H1 (cell line): ENCODE results near the gene C2orf76. TPM values are rescaled to one million over a fixed set of nuclear protein-coding genes. Genes with fewer than 3 reads are reported as not detected.

Experiments used
- CTCF ChIA-PET: fragments of 300-600 bp; sonication (Branson Sonifier 250); formaldehyde crosslinking; loops from one replicate; lab custom pipeline; 2021; ENCODE audit not compliant: partially characterized antibody; lab: Charles Lee
- POLR2A ChIA-PET: fragments of 300-600 bp; sonication (Branson Sonifier 250); formaldehyde crosslinking; loops from one replicate; lab custom pipeline; 2021; ENCODE audit warnings: inconsistent platforms; ENCODE audit not compliant: partially characterized antibody; lab: Charles Lee
- DNase-seq, 2 experiments: peaks; one replicate each; pipeline versions ENCODE4 v3.0.0 to v3.0.0-alpha.2; 2010 to 2022; ENCODE audit warnings: low spot score in 2 of 2, low read depth in 1 of 2, mixed read lengths in 1 of 2
- FAIRE-seq: peaks from 2 replicates; lab custom pipeline; 2011; peaks lifted over from hg19 to GRCh38; lab: Jason Lieb, UNC
- H2AFZ ChIP-seq: 2 replicates; pipeline ENCODE4 v1.8.1; 2012; ENCODE audit warnings: low read length, inconsistent platforms
- H2AK5ac ChIP-seq: 2 replicates; pipeline ENCODE4 v1.6.1; 2013; ENCODE audit warnings: low read depth, low read length
- H2BK120ac ChIP-seq: replicated peaks from 2 replicates; pipeline ENCODE3; 2013; ENCODE audit warnings: low read depth, low read length, inconsistent platforms
- H2BK12ac ChIP-seq: 2 replicates; pipeline ENCODE4 v1.6.1; 2013; ENCODE audit warnings: low read depth, low read length
- H2BK15ac ChIP-seq: 2 replicates; pipeline ENCODE4 v1.6.1; 2013; ENCODE audit warnings: low read length
- H2BK20ac ChIP-seq: 2 replicates; pipeline ENCODE4 v1.6.1; 2013; ENCODE audit warnings: low read length
- H2BK5ac ChIP-seq: 2 replicates; pipeline ENCODE4 v1.6.1; 2013; ENCODE audit warnings: low read depth, low read length
- H3K14ac ChIP-seq: 2 replicates; pipeline ENCODE4 v1.6.1; 2013; ENCODE audit warnings: inconsistent platforms; ENCODE audit not compliant: insufficient read length
- H3K18ac ChIP-seq: 2 replicates; pipeline ENCODE4 v1.6.1; 2013; ENCODE audit warnings: low read length; ENCODE audit errors: extremely low read depth
- H3K23ac ChIP-seq: 2 replicates; pipeline ENCODE4 v1.6.1; 2013; ENCODE audit warnings: inconsistent platforms; ENCODE audit not compliant: insufficient read length
- H3K23me2 ChIP-seq: 2 replicates; pipeline ENCODE4 v1.6.1; 2013; ENCODE audit warnings: low read depth, low read length
- H3K27ac ChIP-seq: 2 replicates; pipeline ENCODE4 v1.6.1; 2011; ENCODE audit warnings: low read depth, low read length, inconsistent platforms
- H3K27me3 ChIP-seq, 4 experiments: replicated peaks in 1 of 4; 1 replicate in 1 of 4; 2 replicates in 3 of 4; pipeline versions ENCODE4 v1.6.1 to v1.8.1; 2011 to 2013; ENCODE audit warnings: low read length in 3 of 4, mild to moderate bottlenecking in 3 of 4, inconsistent platforms in 2 of 4, mixed read lengths in 2 of 4, moderate library complexity in 1 of 4; ENCODE audit not compliant: control insufficient read depth in 3 of 4, insufficient read depth in 3 of 4; ENCODE audit errors: extremely low read depth in 1 of 4
- H3K36me3 ChIP-seq, 4 experiments: 2 replicates each; pipeline versions ENCODE4 v1.6.1 to v1.8.1; 2011 to 2013; ENCODE audit warnings: mild to moderate bottlenecking in 4 of 4, low read length in 3 of 4, moderate library complexity in 2 of 4, control low read depth in 1 of 4, inconsistent platforms in 1 of 4; ENCODE audit not compliant: insufficient read depth in 4 of 4, control insufficient read depth in 2 of 4
- H3K4ac ChIP-seq: replicated peaks from 2 replicates; pipeline ENCODE3; 2013; ENCODE audit warnings: low read length, low read depth, mixed read lengths, inconsistent platforms; ENCODE audit not compliant: insufficient read length
- H3K4me1 ChIP-seq, 4 experiments: replicated peaks in 1 of 4; 1 replicate in 1 of 4; 2 replicates in 3 of 4; pipeline versions ENCODE4 v1.6.1 to v1.8.1; 2011 to 2013; ENCODE audit warnings: low read length in 3 of 4, inconsistent platforms in 2 of 4, mixed read lengths in 1 of 4; ENCODE audit not compliant: insufficient read depth in 4 of 4, control insufficient read depth in 3 of 4
- H3K4me2 ChIP-seq, 2 experiments: 2 replicates each; pipeline versions ENCODE4 v1.6.1 to v1.8.1; 2011 to 2013; ENCODE audit warnings: low read depth in 2 of 2, low read length in 2 of 2, control low read depth in 1 of 2, inconsistent platforms in 1 of 2, mild to moderate bottlenecking in 1 of 2; ENCODE audit not compliant: insufficient read depth in 1 of 2
- H3K4me3 ChIP-seq, 4 experiments: fragments of 200-600, 300-600 bp in 1 of 4; sonication (generic), shearing (Covaris generic), sonication (Bioruptor Twin) in 1 of 4; 2 replicates each; pipeline versions ENCODE4 v1.5.1 to v1.8.1; 2011 to 2016; ENCODE audit warnings: low read length in 4 of 4, low read depth in 3 of 4, control low read depth in 2 of 4, inconsistent platforms in 2 of 4, mild to moderate bottlenecking in 2 of 4, mixed read lengths in 1 of 4, moderate library complexity in 1 of 4; ENCODE audit not compliant: insufficient read depth in 2 of 4; ENCODE audit errors: extremely low read depth in 1 of 4
- H3K56ac ChIP-seq: replicated peaks from 2 replicates; pipeline ENCODE3; 2013; ENCODE audit warnings: low read depth, mild to moderate bottlenecking, mixed read lengths, low read length, inconsistent platforms; ENCODE audit not compliant: insufficient read length
- H3K79me1 ChIP-seq: 2 replicates; pipeline ENCODE4 v1.6.1; 2013; ENCODE audit warnings: low read depth, low read length, control low read depth
- H3K79me2 ChIP-seq, 2 experiments: 2 replicates each; pipeline versions ENCODE4 v1.6.1 to v1.8.1; 2012 to 2013; ENCODE audit warnings: low read length in 2 of 2, mild to moderate bottlenecking in 2 of 2, inconsistent platforms in 1 of 2; ENCODE audit not compliant: insufficient read depth in 2 of 2, control insufficient read depth in 1 of 2
- H3K9ac ChIP-seq, 4 experiments: replicated peaks in 1 of 4; 1 replicate in 1 of 4; 2 replicates in 3 of 4; pipeline versions ENCODE4 v1.6.1 to v1.8.1; 2011 to 2013; ENCODE audit warnings: low read depth in 3 of 4, low read length in 3 of 4, control low read depth in 2 of 4, mild to moderate bottlenecking in 2 of 4, moderate library complexity in 2 of 4, inconsistent platforms in 1 of 4; ENCODE audit errors: extremely low read depth in 1 of 4
- H3K9me3 ChIP-seq, 2 experiments: 2 replicates each; pipeline versions ENCODE4 v1.6.1 to v1.8.1; 2012 to 2013; ENCODE audit warnings: mild to moderate bottlenecking in 2 of 2, moderate library complexity in 2 of 2, control low read depth in 1 of 2, inconsistent platforms in 1 of 2, low read depth in 1 of 2, low read length in 1 of 2, mixed read lengths in 1 of 2; ENCODE audit not compliant: insufficient read depth in 2 of 2
- H4K20me1 ChIP-seq, 2 experiments: replicated peaks in 1 of 2; 2 replicates each; pipeline versions ENCODE3 to v1.8.1; 2011 to 2013; ENCODE audit warnings: inconsistent platforms in 2 of 2, low read length in 2 of 2, mild to moderate bottlenecking in 1 of 2; ENCODE audit not compliant: insufficient read depth in 2 of 2, control insufficient read depth in 1 of 2
- H4K5ac ChIP-seq: 2 replicates; pipeline ENCODE4 v1.6.1; 2013; ENCODE audit warnings: low read length, low read depth, mixed read lengths, inconsistent platforms; ENCODE audit not compliant: insufficient read length
- H4K8ac ChIP-seq: 2 replicates; pipeline ENCODE4 v1.8.0; 2013; ENCODE audit warnings: mild to moderate bottlenecking, moderate library complexity, low read length, inconsistent platforms; ENCODE audit not compliant: insufficient read depth; ENCODE audit errors: extremely low read depth
- H4K91ac ChIP-seq: replicated peaks from 2 replicates; pipeline ENCODE3; 2013; ENCODE audit warnings: low read length, mixed read lengths, inconsistent platforms; ENCODE audit not compliant: insufficient read length
- CBX5 ChIP-seq: fragments of 300-800, 300-1000 bp; sonication (generic); IDR thresholded peaks from 2 replicates; pipeline ENCODE4 v1.7.1; 2016; ENCODE audit warnings: antibody characterized with exemption, low read length, low read depth
- CHD2 ChIP-seq: IDR thresholded peaks from 2 replicates; pipeline ENCODE4 v1.6.1; 2012; ENCODE audit warnings: low read length, improper control_type of control experiment
- GABPA ChIP-seq: IDR thresholded peaks from 2 replicates; pipeline ENCODE4 v1.6.1; 2011; ENCODE audit warnings: mild to moderate bottlenecking, low read length, moderate library complexity, borderline replicate concordance; ENCODE audit not compliant: insufficient read depth
- JUND ChIP-seq: IDR thresholded peaks from 2 replicates; pipeline ENCODE4 v1.6.1; 2011; ENCODE audit warnings: mild to moderate bottlenecking, improper control_type of control experiment, low read length
- KDM1A ChIP-seq: fragments of 200-600, 300-600 bp; sonication (generic); IDR thresholded peaks from 2 replicates; pipeline ENCODE4 v1.7.1; 2016; ENCODE audit warnings: mild to moderate bottlenecking, low read length, borderline replicate concordance
- KDM4A ChIP-seq: IDR thresholded peaks from one replicate; pipeline ENCODE4 v1.7.1; 2012; ENCODE audit warnings: low read depth, mild to moderate bottlenecking, moderate library complexity, low read length, inconsistent platforms; ENCODE audit not compliant: severe bottlenecking
- MAFK ChIP-seq: IDR thresholded peaks from 2 replicates; pipeline ENCODE4 v1.6.1; 2012; ENCODE audit warnings: low read depth, mild to moderate bottlenecking, improper control_type of control experiment, low read length
- POLR2A ChIP-seq, 2 experiments: IDR thresholded peaks; 1 replicate in 1 of 2; 2 replicates in 1 of 2; pipeline ENCODE4 v1.6.1; 2011; ENCODE audit warnings: low read depth in 2 of 2, low read length in 2 of 2, mild to moderate bottlenecking in 2 of 2; ENCODE audit errors: control extremely low read depth in 1 of 2
- POU5F1 ChIP-seq: IDR thresholded peaks from 2 replicates; pipeline ENCODE4 v1.6.1; 2011; ENCODE audit warnings: low read depth, mild to moderate bottlenecking, low read length, moderate library complexity
- SIX5 ChIP-seq: IDR thresholded peaks from 2 replicates; pipeline ENCODE4 v1.6.1; 2011; ENCODE audit warnings: mild to moderate bottlenecking, low read depth, low read length
- SP2 ChIP-seq: IDR thresholded peaks from 2 replicates; pipeline ENCODE4 v1.6.1; 2012; ENCODE audit warnings: mild to moderate bottlenecking, low read length, inconsistent platforms
- SP4 ChIP-seq: IDR thresholded peaks from 2 replicates; pipeline ENCODE4 v1.6.1; 2012; ENCODE audit warnings: low read length, inconsistent platforms
- SRF ChIP-seq: IDR thresholded peaks from 2 replicates; pipeline ENCODE4 v1.6.1; 2011; ENCODE audit warnings: mild to moderate bottlenecking, low read depth, low read length, moderate library complexity
- SUZ12 ChIP-seq: fragments of 200-600 bp; sonication (generic); IDR thresholded peaks from 2 replicates; pipeline ENCODE4 v1.6.1; 2012; ENCODE audit warnings: mild to moderate bottlenecking, inconsistent platforms, low read length, moderate library complexity, mixed read lengths
- TAF1 ChIP-seq: IDR thresholded peaks from 2 replicates; pipeline ENCODE4 v1.6.1; 2011; ENCODE audit warnings: mild to moderate bottlenecking, low read depth, low read length
- WGBS, 2 experiments: shearing (Covaris generic) in 1 of 2; methylation state at CpG; one replicate each; pipeline versions ENCODE4 v1.1.6 to v1.1.7; 2013 to 2015; ENCODE audit warnings: low lambda C conversion rate in 2 of 2, mixed read lengths in 2 of 2, inconsistent platforms in 1 of 2, low coverage in 1 of 2, missing lambda C conversion rate in 1 of 2; ENCODE audit not compliant: insufficient replicate concordance in 2 of 2, insufficient coverage in 1 of 2, insufficient read length in 1 of 2; ENCODE audit errors: extremely low coverage in 1 of 2, missing lambda C conversion rate in 1 of 2; 5-methylcytosine and 5-hydroxymethylcytosine counted together
- polyA plus RNA-seq, 7 experiments: library from polyadenylated mRNA; depleted of rRNA in 3 of 7; stranded (reverse) in 5 of 7; unstranded in 2 of 7; fragments of >200 nt in 5 of 7; fragments of 200-250 nt in 2 of 7; gene quantifications; 1 replicate in 5 of 7; 2 replicates in 1 of 7; 4 replicates in 1 of 7; pipeline versions ENCODE4 v1.2.1 to v1.2.3, GENCODE V29; 2011 to 2013; ENCODE audit warnings: missing spikeins in 2 of 7, mixed read lengths in 2 of 7
- total RNA-seq: library from RNA; stranded (reverse); fragmentation: NEBNext Ultra II Directional; extraction: Animal tissue kit (Norgen Biotek cat#: 25700); gene quantifications from 2 replicates; pipeline ENCODE4 v1.2.1, GENCODE V29; 2021

The C2orf76 gene
- total and polyA plus RNA-seq, 2 of the 8 experiments (the other 6 are each of a cell fraction or from before 2014, with no cell fraction given), result 4.4 to 5.0 TPM

DNA sequence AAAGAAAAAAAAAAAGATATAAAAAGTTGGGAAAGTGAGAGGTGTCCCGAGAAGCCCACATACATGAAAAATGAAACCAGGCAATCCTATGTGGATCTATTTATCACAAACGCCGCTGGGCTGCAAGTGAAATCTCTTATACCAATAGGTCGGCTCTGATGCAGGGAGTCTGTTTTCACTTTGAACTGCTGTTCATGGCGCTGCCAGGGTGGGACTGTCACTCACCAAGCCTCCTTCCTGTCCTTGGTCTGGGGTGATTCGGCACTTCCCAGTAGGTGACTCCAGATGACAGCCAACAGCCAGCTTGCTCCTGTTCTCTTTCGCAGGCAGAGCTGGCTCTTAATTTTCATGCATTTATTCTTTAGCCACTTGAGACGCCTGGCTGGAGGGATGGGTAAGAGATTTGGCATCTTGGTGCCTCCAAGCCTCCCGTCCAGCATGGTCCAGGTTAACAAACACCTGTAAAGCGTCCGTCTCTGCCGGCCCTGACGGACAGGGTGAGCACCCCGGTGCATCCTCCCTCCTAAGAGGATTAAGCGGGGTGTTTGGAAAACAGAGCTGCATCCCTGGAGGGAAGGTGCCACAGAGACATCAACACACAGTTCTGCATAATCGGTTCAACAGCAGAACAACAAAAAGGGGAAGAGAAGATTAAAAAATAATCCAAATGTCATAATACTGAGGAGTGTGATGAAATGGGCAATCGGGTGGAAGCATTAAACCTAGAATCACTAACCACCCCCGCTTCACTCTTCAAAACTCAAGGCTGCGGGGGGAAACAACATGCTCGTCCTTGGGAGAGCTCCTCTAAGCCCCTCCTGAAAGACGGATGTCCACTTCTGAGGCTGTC lies 84.3 kb downstream of the C2orf76 start:
- Histone ChIP-seq H2BK5ac (no peak overlapping the region), H2BK12ac (no peak overlapping the region), H3K4me2 (no peak overlapping the region), H3K23ac (peak overlapping the region; percentile 72), H3K27me3 (no peaks in the 10 kb centered on the region), H3K4me3 (no peak overlapping the region), H3K9ac (no peak overlapping the region), H2AFZ (no peak overlapping the region), H3K23me2 (no peaks in the 10 kb centered on the region), H3K79me1 (no peaks in the 10 kb centered on the region), H3K4me1 (no peaks in the 10 kb centered on the region), H3K79me2 (no peaks in the 10 kb centered on the region), H2BK20ac (no peak overlapping the region), H2BK120ac (no peak overlapping the region), H2BK15ac (no peak overlapping the region), H4K8ac (no peak overlapping the region), H3K36me3 (no peaks in the 10 kb centered on the region), H3K9me3 (no peaks in the 10 kb centered on the region), H3K18ac (no peak overlapping the region), H3K56ac (no peak overlapping the region), H4K91ac (no peak overlapping the region), H3K14ac (no peak overlapping the region), H3K4ac (no peak overlapping the region), H4K5ac (no peak overlapping the region), H3K27ac (no peak overlapping the region), H4K20me1 (peaks cover 0 to 2% of the 10 kb centered on the region in 2 experiments), H2AK5ac (no peak overlapping the region)
- WGBS, 2 experiments, result 85% methylated on average over 21 of the region's 21 CpGs; no CpG with 5 or more reads in 1 of the 2 experiments
- no peak for DNase-seq
- POLR2A ChIA-PET, result no interaction called here
- FAIRE-seq, result no peak
- CTCF ChIA-PET, result interaction anchor here (0.6 to 4.4 kb wide), 11 partner anchors 9 to 402 kb away, joined by 3 to 28 read pairs (median 4); no protein-coding TSS in a partner anchor
- TF ChIP-seq CBX5 (no peak), JUND (no peak), POU5F1 (no peak), MAFK (no peak), SIX5 (no peak), SP4 (no peak), POLR2A (IDR thresholded peaks at IDR 0.05; ENCODE audit: control extremely low read depth in 1 of 2, low read depth in 2 of 2, low read length in 2 of 2) (no peak), GABPA (no peak), KDM1A (no peak), KDM4A (no peak), SP2 (no peak), SRF (no peak), TAF1 (no peak), CHD2 (no peak), SUZ12 (no peak)
